Measurements from ENCODE around the gene ZC2HC1B. TPM values are rescaled to one million over a fixed set of nuclear protein-coding genes. Genes with fewer than 3 reads are reported as not detected.

The ZC2HC1B gene
- total and polyA plus RNA-seq, 3 donors from 2014 or later, result 4.6 to 23.0 (median 16.9) TPM

DNA sequence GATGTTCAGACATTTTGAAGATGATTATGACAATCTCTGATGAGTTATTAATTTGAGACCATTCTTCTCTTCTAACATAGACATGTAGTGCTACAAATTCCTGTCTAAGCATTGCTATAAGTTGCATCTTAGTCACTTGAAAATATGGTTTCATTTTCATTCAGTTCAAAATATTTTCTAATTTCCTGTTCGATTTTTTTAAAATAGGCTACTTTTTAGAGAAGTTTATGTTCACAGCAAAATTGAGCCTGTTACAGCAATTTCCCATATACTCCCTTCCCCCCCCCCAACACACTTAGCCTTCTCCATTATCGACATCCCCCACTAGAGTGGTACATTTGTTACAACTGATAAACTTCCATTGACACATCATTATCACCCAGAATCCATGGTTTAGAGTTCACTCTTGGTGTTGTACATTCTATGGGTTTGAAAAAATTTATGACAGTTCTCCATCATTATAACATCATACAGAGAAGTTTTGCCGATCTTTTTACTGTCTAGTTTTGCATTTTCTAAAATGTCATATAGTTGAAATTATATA is 112.6 kb downstream of the ZC2HC1B start:
- Histone ChIP-seq H3K27me3 (no peaks in the 10 kb centered on the region), H3K36me3 (ENCODE audit: low read depth, missing control alignments) (no peaks in the 10 kb centered on the region), H3K4me1 (no peaks in the 10 kb centered on the region), H3K4me3 (no peak overlapping the region), H3K27ac (no peak overlapping the region), H3K9me3 (no peaks in the 10 kb centered on the region)
- intact Hi-C loops (cut with DNase I; ENCODE audit: low total_unique reads), result no loop called here
- WGBS, 2 donors, result 71 to 82% methylated on average over 3 of the region's 3 CpGs
- DNase-seq, result no peak
- TF ChIP-seq, protein P1, sequence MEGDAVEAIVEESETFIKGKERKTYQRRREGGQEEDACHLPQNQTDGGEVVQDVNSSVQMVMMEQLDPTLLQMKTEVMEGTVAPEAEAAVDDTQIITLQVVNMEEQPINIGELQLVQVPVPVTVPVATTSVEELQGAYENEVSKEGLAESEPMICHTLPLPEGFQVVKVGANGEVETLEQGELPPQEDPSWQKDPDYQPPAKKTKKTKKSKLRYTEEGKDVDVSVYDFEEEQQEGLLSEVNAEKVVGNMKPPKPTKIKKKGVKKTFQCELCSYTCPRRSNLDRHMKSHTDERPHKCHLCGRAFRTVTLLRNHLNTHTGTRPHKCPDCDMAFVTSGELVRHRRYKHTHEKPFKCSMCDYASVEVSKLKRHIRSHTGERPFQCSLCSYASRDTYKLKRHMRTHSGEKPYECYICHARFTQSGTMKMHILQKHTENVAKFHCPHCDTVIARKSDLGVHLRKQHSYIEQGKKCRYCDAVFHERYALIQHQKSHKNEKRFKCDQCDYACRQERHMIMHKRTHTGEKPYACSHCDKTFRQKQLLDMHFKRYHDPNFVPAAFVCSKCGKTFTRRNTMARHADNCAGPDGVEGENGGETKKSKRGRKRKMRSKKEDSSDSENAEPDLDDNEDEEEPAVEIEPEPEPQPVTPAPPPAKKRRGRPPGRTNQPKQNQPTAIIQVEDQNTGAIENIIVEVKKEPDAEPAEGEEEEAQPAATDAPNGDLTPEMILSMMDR (IDR thresholded peaks at IDR 0.05), result no peak
- TF ChIP-seq POLR2A (IDR thresholded peaks at IDR 0.05), result no peak

DNA sequence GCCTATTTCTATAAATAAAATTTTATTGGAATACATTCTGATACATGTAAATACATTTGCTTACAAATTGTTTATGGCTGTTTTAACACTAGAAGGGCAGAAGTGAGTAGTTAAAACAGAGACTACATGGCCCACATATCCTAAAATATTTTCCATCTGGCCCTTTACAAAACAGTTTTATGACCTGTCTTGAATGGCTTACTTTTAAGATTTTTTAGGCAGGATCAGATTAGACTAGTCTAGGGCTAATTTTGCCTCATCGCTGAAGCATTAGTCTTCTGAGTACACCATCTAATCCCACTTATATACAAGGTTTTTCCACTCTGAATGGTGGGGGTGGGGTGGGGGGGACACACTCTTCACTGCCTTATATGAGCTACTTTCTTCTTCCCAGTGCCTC is 116.6 kb downstream of the ZC2HC1B start:
- Histone ChIP-seq H3K27ac (no peak overlapping the region), H3K27me3 (no peaks in the 10 kb centered on the region), H3K4me1 (no peaks in the 10 kb centered on the region), H3K9me3 (no peaks in the 10 kb centered on the region), H3K4me3 (no peak overlapping the region), H3K36me3 (ENCODE audit: low read depth, missing control alignments) (no peaks in the 10 kb centered on the region)
- WGBS, 2 donors, result 88 to 100% methylated on average over 1 of the region's 1 CpG
- TF ChIP-seq, protein P1 (IDR thresholded peaks at IDR 0.05), result no peak
- no peak for TF ChIP-seq POLR2A (IDR thresholded peaks at IDR 0.05)
- intact Hi-C loops (cut with DNase I; ENCODE audit: low total_unique reads), result no loop called here
- no peak for DNase-seq

DNA sequence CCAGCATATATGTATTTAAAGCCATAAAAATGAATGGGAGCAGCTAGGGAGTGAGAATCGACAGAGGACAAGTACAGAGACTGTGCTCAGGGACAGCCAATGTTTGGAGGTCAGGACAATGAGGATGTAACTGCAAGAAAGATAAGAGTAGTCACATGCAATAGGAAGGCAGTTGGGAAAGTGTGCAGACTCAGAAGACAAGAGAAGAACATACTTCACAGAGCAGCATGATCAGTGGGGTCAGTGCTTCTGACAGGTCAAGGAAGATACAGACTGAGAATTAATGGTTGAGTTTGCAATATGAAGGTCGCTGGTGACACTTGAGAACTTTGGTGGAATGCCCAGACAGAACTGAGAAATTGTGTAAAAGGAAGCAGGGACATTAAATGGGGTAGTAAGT is 118.7 kb downstream of the ZC2HC1B start:
- no peak for DNase-seq
- no peak overlapping the region for H3K27ac ChIP-seq
- no peaks in the 10 kb centered on the region for H3K27me3 ChIP-seq
- no peaks in the 10 kb centered on the region for H3K4me1 ChIP-seq
- intact Hi-C loops (cut with DNase I; ENCODE audit: low total_unique reads), result no loop called here
- no peaks in the 10 kb centered on the region for H3K36me3 ChIP-seq (ENCODE audit: low read depth, missing control alignments)
- no peak for TF ChIP-seq POLR2A (IDR thresholded peaks at IDR 0.05)
- TF ChIP-seq, protein P1 (IDR thresholded peaks at IDR 0.05), result no peak
- WGBS, 2 donors, result 56 to 69% methylated on average over 2 of the region's 2 CpGs
- H3K4me3 ChIP-seq, result no peak overlapping the region
- H3K9me3 ChIP-seq, result no peaks in the 10 kb centered on the region

DNA sequence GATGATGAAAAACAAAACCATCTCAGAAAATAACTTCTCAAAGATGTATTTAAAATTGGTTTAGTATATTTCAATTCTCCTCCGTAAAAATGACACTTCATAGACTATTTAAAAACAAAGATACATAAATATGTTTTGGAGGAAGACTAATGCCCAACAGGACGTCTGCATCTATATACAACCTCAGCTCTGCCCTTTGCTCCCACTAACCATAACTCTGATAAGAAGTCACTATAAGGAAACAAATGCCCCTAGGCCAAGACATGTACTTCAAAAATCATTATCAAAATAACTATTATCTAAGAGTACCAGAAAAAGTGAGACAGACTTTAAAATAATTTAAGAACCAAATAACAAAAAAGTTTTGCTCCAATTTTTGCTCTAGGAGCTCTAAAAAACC is 120.4 kb downstream of the ZC2HC1B start:
- no peak for DNase-seq
- no peaks in the 10 kb centered on the region for H3K4me1 ChIP-seq
- H3K9me3 ChIP-seq, result no peaks in the 10 kb centered on the region
- H3K4me3 ChIP-seq, result no peak overlapping the region
- no peak overlapping the region for H3K27ac ChIP-seq
- WGBS, 2 donors, result 62 to 65% methylated on average over 2 of the region's 2 CpGs
- intact Hi-C loops (cut with DNase I; ENCODE audit: low total_unique reads), result no loop called here
- H3K27me3 ChIP-seq, result no peaks in the 10 kb centered on the region
- TF ChIP-seq, protein P1 (IDR thresholded peaks at IDR 0.05), result no peak
- no peak for TF ChIP-seq POLR2A (IDR thresholded peaks at IDR 0.05)
- H3K36me3 ChIP-seq (ENCODE audit: low read depth, missing control alignments), result no peaks in the 10 kb centered on the region

DNA sequence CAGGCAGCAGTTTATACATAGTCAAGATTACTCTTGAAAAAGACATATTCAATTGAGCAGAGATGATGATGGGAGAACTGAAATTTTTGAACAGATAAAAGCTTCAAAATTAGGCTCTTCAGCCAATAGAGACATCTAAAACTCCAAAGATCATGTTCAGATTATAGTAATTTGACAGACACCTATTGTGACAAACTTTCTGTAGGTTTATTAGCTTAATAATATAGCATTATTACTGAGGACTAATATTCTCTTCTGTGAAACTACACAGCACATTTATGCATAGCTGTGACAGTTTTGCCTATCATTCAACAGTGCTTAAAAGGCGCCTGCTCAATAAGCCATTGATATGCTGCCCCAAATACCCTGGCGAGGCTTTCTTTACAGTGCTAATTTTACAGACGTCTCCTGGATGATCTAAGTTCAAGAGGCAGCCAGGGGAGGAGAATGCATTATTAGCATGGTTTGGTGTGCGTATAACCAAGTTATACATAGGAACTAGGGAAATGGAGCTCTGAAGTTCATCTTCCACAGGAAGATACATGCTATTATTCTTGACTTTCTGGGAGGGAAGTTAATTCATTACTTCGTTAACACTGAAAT is 122.3 kb downstream of the ZC2HC1B start:
- H3K4me3 ChIP-seq, result no peak overlapping the region
- TF ChIP-seq, protein P1 (IDR thresholded peaks at IDR 0.05), result no peak
- TF ChIP-seq POLR2A (IDR thresholded peaks at IDR 0.05), result no peak
- H3K36me3 ChIP-seq (ENCODE audit: low read depth, missing control alignments), result no peaks in the 10 kb centered on the region
- WGBS, 2 donors, result 81 to 91% methylated on average over 5 of the region's 5 CpGs
- no peaks in the 10 kb centered on the region for H3K9me3 ChIP-seq
- no peak overlapping the region for H3K27ac ChIP-seq
- H3K4me1 ChIP-seq, result no peaks in the 10 kb centered on the region
- no peak for DNase-seq
- intact Hi-C loops (cut with DNase I; ENCODE audit: low total_unique reads), result no loop called here
- H3K27me3 ChIP-seq, result no peaks in the 10 kb centered on the region
